ENCODE measurements around the gene BRD3. TPM values are rescaled to one million over a fixed set of nuclear protein-coding genes. Genes with fewer than 3 reads are reported as not detected.

Gene BRD3
- total RNA-seq, 1 experiment from 2014 or later = 40.7 TPM

DNA sequence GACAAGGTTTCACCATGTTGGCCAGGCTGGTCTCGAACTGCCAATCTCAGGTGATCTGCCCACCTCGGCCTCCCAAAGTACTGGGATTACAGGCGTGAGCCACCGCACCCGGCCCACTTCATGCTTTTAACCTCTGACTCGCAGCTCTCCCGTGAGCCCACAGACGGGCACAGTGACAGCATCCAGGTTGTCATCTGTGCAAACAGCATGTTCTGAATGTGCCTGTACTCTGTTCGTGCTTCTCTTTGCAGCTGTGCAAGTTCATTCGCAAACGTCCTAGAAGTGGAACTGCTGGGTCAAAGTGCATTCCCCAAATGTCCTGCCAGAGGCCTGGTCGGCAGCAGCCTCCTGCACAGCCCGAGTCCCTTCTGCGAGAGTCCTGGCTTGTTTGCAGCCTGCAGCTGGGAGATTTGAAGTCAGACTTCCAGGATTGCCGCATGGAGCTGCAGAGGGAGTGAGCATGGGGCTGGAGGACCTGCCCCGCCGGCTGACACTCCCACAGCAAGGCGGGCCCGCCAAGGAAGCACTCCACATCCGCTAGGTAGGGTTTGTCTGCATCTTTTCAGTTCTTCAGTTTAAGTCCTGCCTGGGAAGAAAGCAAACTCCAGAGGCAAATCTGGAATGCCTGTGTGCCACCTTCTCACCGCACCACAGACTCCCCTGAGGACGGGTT, 39.1 kb downstream of the BRD3 start:
- ChIA-PET RAD21 (ENCODE audit: low non-redundant PET in 1 of 2, low total read pairs in 2 of 2, uncharacterized antibody in 2 of 2, unreplicated experiment in 2 of 2) (no interaction called here), CTCF (no interaction called here), POLR2A (no interaction called here)
- no TSS peak for BruUV-seq (replicated peaks)
- H3K4me3 ChIP-seq (replicated peaks in 1 of 2; ENCODE audit: low read depth in 1 of 2, low read length in 2 of 2) = no peak overlapping the region
- no peak for DNase-seq (ENCODE audit: low read depth, low spot score)
- H3K9me3 ChIP-seq (ENCODE audit: control insufficient read depth in 1 of 2, insufficient read depth in 1 of 2, low read depth in 1 of 2, low read length in 2 of 2) = no peaks in the 10 kb centered on the region
- H3K9ac ChIP-seq (ENCODE audit: low read length) = no peak overlapping the region
- intact Hi-C loops (cut with micrococcal nuclease) = no loop called here
- H3K4me1 ChIP-seq (ENCODE audit: control insufficient read depth in 1 of 2, insufficient read depth in 2 of 2, low read length in 2 of 2) = peaks cover 3 to 17% of the 10 kb centered on the region in 2 experiments; a peak in 3 of 4 replicates
- no peaks in the 10 kb centered on the region for H3K9me2 ChIP-seq (ENCODE audit: insufficient read depth)
- peaks cover 8 to 12% of the 10 kb centered on the region in 2 experiments; a peak in 2 of 4 replicates for H3K36me3 ChIP-seq (ENCODE audit: control insufficient read depth in 1 of 2, insufficient read depth in 2 of 2, low read length in 2 of 2)
- H3K4me2 ChIP-seq (ENCODE audit: low read length) = no peak overlapping the region
- no peak overlapping the region for H2AFZ ChIP-seq (ENCODE audit: low read depth, low read length, poor library complexity, severe bottlenecking)
- H4K20me1 ChIP-seq (ENCODE audit: insufficient read depth) = no peaks in the 10 kb centered on the region
- H3K27me3 ChIP-seq (ENCODE audit: insufficient read depth, low read length) = no peaks in the 10 kb centered on the region
- H3K79me2 ChIP-seq (ENCODE audit: insufficient read depth, low read length) = no peaks in the 10 kb centered on the region; the same call in 1 of the 2 replicates
- TF ChIP-seq SRF (IDR thresholded peaks at IDR 0.05; ENCODE audit: low read depth) (no peak), ZFX (IDR thresholded peaks at IDR 0.05) (no peak), TCF7L2 (IDR thresholded peaks at IDR 0.05; ENCODE audit: borderline replicate concordance, extremely low read depth, insufficient read depth, insufficient read length) (no peak), SP1 (IDR thresholded peaks at IDR 0.05; ENCODE audit: low read depth) (no peak), ZNF274 (IDR thresholded peaks at IDR 0.05; ENCODE audit: low read depth, low read length) (no peak), CTCF (IDR thresholded peaks at IDR 0.05 in 2 of 3, conservative IDR thresholded peaks at IDR 0.05 in 1 of 3; ENCODE audit: borderline replicate concordance in 1 of 3, insufficient read depth in 1 of 3, low read depth in 2 of 3, low read length in 2 of 3) (no peak), EZH2phosphoT487 (IDR thresholded peaks at IDR 0.05; ENCODE audit: borderline replicate concordance) (no peak), SIN3A (IDR thresholded peaks at IDR 0.05; ENCODE audit: low read depth) (no peak), CEBPB (IDR thresholded peaks at IDR 0.05; ENCODE audit: low read depth) (no peak), CBX3 (IDR thresholded peaks at IDR 0.05; ENCODE audit: low read depth) (no peak), YY1 (IDR thresholded peaks at IDR 0.05; ENCODE audit: extremely low read depth, insufficient replicate concordance, low read depth, low read length) (no peak), POLR2A (IDR thresholded peaks at IDR 0.05; ENCODE audit: borderline replicate concordance, extremely low read depth, insufficient read depth, insufficient read length) (no peak), ZBTB33 (IDR thresholded peaks at IDR 0.05; ENCODE audit: extremely low read depth, insufficient replicate concordance, low read length) (no peak), FOSL1 (IDR thresholded peaks at IDR 0.05; ENCODE audit: low read depth) (no peak), POLR2AphosphoS5 (IDR thresholded peaks at IDR 0.05; ENCODE audit: low read depth, low read length) (no peak), RAD21 (IDR thresholded peaks at IDR 0.05; ENCODE audit: low read depth) (no peak), MAX (IDR thresholded peaks at IDR 0.05) (no peak), ELF1 (IDR thresholded peaks at IDR 0.05; ENCODE audit: borderline replicate concordance, low read depth) (no peak)
- TF ChIP-seq, protein P1, sequence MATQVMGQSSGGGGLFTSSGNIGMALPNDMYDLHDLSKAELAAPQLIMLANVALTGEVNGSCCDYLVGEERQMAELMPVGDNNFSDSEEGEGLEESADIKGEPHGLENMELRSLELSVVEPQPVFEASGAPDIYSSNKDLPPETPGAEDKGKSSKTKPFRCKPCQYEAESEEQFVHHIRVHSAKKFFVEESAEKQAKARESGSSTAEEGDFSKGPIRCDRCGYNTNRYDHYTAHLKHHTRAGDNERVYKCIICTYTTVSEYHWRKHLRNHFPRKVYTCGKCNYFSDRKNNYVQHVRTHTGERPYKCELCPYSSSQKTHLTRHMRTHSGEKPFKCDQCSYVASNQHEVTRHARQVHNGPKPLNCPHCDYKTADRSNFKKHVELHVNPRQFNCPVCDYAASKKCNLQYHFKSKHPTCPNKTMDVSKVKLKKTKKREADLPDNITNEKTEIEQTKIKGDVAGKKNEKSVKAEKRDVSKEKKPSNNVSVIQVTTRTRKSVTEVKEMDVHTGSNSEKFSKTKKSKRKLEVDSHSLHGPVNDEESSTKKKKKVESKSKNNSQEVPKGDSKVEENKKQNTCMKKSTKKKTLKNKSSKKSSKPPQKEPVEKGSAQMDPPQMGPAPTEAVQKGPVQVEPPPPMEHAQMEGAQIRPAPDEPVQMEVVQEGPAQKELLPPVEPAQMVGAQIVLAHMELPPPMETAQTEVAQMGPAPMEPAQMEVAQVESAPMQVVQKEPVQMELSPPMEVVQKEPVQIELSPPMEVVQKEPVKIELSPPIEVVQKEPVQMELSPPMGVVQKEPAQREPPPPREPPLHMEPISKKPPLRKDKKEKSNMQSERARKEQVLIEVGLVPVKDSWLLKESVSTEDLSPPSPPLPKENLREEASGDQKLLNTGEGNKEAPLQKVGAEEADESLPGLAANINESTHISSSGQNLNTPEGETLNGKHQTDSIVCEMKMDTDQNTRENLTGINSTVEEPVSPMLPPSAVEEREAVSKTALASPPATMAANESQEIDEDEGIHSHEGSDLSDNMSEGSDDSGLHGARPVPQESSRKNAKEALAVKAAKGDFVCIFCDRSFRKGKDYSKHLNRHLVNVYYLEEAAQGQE (IDR thresholded peaks at IDR 0.05; ENCODE audit: low read depth) = no peak
- no peak overlapping the region for H3K27ac ChIP-seq (ENCODE audit: low read depth, low read length)
- no peak for ATAC-seq

Data from HCT116 (cell line).